HCT116 (cell line): ENCODE results near the gene UBAC2. TPM values are rescaled to one million over a fixed set of nuclear protein-coding genes. Genes with fewer than 3 reads are reported as not detected.

Experiments
- ATAC-seq: fragments of 200-7000 bp; cut with Tn5 transposase; 2 replicates; pipeline ENCODE4 v1.9.1; 2020; ENCODE audit warnings: mild to moderate bottlenecking, moderate library complexity
- BruUV-seq: library from RNA; stranded (reverse); fragments of 400-500 nt; replicated peaks from 2 replicates; lab custom pipeline; 2021; lab: Mats Ljungman, UMichigan
- CTCF ChIA-PET: fragments of 300-600 bp; sonication (Branson Sonifier 250); formaldehyde crosslinking; loops from one replicate; lab custom pipeline; 2021; ENCODE audit warnings: antibody characterized with exemption; lab: Charles Lee
- POLR2A ChIA-PET: fragments of 300-600, 350-600 bp; sonication (Branson Sonifier 250); formaldehyde crosslinking; loops from one replicate; lab custom pipeline; 2021; ENCODE audit warnings: antibody characterized with exemption; lab: Charles Lee
- RAD21 ChIA-PET, 2 experiments: fragments of 300-600 bp; sonication (Branson Sonifier 250); formaldehyde crosslinking; loops; one replicate each; lab custom pipeline; 2023; ENCODE audit warnings: low total read pairs in 2 of 2; ENCODE audit not compliant: uncharacterized antibody in 2 of 2, unreplicated experiment in 2 of 2, low non-redundant PET in 1 of 2; lab: Charles Lee
- DNase-seq: peaks from one replicate; pipeline ENCODE4 v3.0.0-alpha.2; 2010; ENCODE audit warnings: low read depth, low spot score
- H2AFZ ChIP-seq: fragments of 200-600 bp; shearing (Covaris generic), sonication (generic); 2 replicates; pipeline ENCODE4 v1.6.1; 2017; ENCODE audit warnings: low read depth, mixed run types, mixed read lengths, antibody characterized with exemption, low read length; ENCODE audit not compliant: poor library complexity, severe bottlenecking
- H3K27ac ChIP-seq: 2 replicates; pipeline ENCODE4 v1.5.1; 2012; ENCODE audit warnings: low read depth, low read length
- H3K27me3 ChIP-seq: fragments of 200-600 bp; sonication (generic); 2 replicates; pipeline ENCODE4 v1.6.1; 2016; ENCODE audit warnings: mixed run types, low read length, mixed read lengths; ENCODE audit not compliant: insufficient read depth
- H3K36me3 ChIP-seq, 2 experiments: fragments of 200-500 bp in 1 of 2; fragments of 200-600 bp in 1 of 2; sonication (Bioruptor generic) in 1 of 2; sonication (generic) in 1 of 2; 2 replicates each; pipeline versions ENCODE4 v1.5.1 to v1.6.1; 2014 to 2016; ENCODE audit warnings: low read length in 2 of 2, inconsistent platforms in 1 of 2, mixed read lengths in 1 of 2, mixed run types in 1 of 2; ENCODE audit not compliant: insufficient read depth in 2 of 2, control insufficient read depth in 1 of 2
- H3K4me1 ChIP-seq, 2 experiments: fragments of 200-600 bp in 1 of 2; sonication (generic) in 1 of 2; 2 replicates each; pipeline versions ENCODE4 v1.5.1 to v1.6.1; 2012 to 2017; ENCODE audit warnings: low read length in 2 of 2, inconsistent platforms in 1 of 2, mild to moderate bottlenecking in 1 of 2, mixed read lengths in 1 of 2, mixed run types in 1 of 2, moderate library complexity in 1 of 2; ENCODE audit not compliant: insufficient read depth in 2 of 2, control insufficient read depth in 1 of 2
- H3K4me2 ChIP-seq: fragments of 200-600 bp; sonication (generic); 2 replicates; pipeline ENCODE4 v1.6.1; 2017; ENCODE audit warnings: mixed run types, low read length, mixed read lengths
- H3K4me3 ChIP-seq, 2 experiments: fragments of 200-600 bp in 1 of 2; sonication (generic) in 1 of 2; replicated peaks in 1 of 2; 2 replicates each; pipeline ENCODE4 v1.5.1; 2011 to 2016; ENCODE audit warnings: low read length in 2 of 2, control low read depth in 1 of 2, low read depth in 1 of 2, mild to moderate bottlenecking in 1 of 2, mixed read lengths in 1 of 2, mixed run types in 1 of 2
- H3K79me2 ChIP-seq: fragments of 200-600 bp; sonication (generic); 2 replicates; pipeline ENCODE4 v1.6.1; 2017; ENCODE audit warnings: mild to moderate bottlenecking, mixed run types, low read length, moderate library complexity, mixed read lengths; ENCODE audit not compliant: insufficient read depth
- H3K9ac ChIP-seq: fragments of 200-600 bp; sonication (generic); 2 replicates; pipeline ENCODE4 v1.6.1; 2016; ENCODE audit warnings: low read length, mixed read lengths
- H3K9me2 ChIP-seq: fragments of 200-600 bp; sonication (generic), shearing (Covaris generic); 2 replicates; pipeline ENCODE4 v1.6.1; 2017; ENCODE audit warnings: mixed run types, mild to moderate bottlenecking, moderate library complexity; ENCODE audit not compliant: insufficient read depth
- H3K9me3 ChIP-seq, 2 experiments: fragments of 200-500 bp in 1 of 2; fragments of 200-600 bp in 1 of 2; sonication (Bioruptor generic) in 1 of 2; sonication (generic) in 1 of 2; 2 replicates each; pipeline ENCODE4 v1.6.1; 2014 to 2017; ENCODE audit warnings: low read length in 2 of 2, mixed read lengths in 2 of 2, inconsistent platforms in 1 of 2, low read depth in 1 of 2, mild to moderate bottlenecking in 1 of 2, mixed run types in 1 of 2, moderate library complexity in 1 of 2; ENCODE audit not compliant: control insufficient read depth in 1 of 2, insufficient read depth in 1 of 2
- H4K20me1 ChIP-seq: fragments of 200-600 bp; sonication (generic), shearing (Covaris generic); 2 replicates; pipeline ENCODE4 v1.6.1; 2017; ENCODE audit warnings: mixed run types, mild to moderate bottlenecking, moderate library complexity; ENCODE audit not compliant: insufficient read depth
- CBX3 ChIP-seq: IDR thresholded peaks from 2 replicates; pipeline ENCODE4 v1.6.1; 2012; ENCODE audit warnings: low read depth
- ELF1 ChIP-seq: IDR thresholded peaks from 2 replicates; pipeline ENCODE4 v1.6.1; 2012; ENCODE audit warnings: low read depth, borderline replicate concordance
- EZH2phosphoT487 ChIP-seq: fragments of 200-600 bp; IDR thresholded peaks from 2 replicates; pipeline ENCODE4 v1.6.1; 2018; ENCODE audit warnings: antibody characterized with exemption, borderline replicate concordance
- FOSL1 ChIP-seq: IDR thresholded peaks from 2 replicates; pipeline ENCODE4 v1.6.1; 2012; ENCODE audit warnings: low read depth
- JUND ChIP-seq: IDR thresholded peaks from 2 replicates; pipeline ENCODE4 v1.6.1; 2012
- POLR2AphosphoS5 ChIP-seq: IDR thresholded peaks from 2 replicates; pipeline ENCODE4 v1.6.1; 2011; ENCODE audit warnings: mild to moderate bottlenecking, low read depth, low read length, moderate library complexity
- RAD21 ChIP-seq: IDR thresholded peaks from 2 replicates; pipeline ENCODE4 v1.6.1; 2012; ENCODE audit warnings: low read depth, mild to moderate bottlenecking
- SP1 ChIP-seq: IDR thresholded peaks from 2 replicates; pipeline ENCODE4 v1.6.1; 2012; ENCODE audit warnings: low read depth
- SRF ChIP-seq: IDR thresholded peaks from 2 replicates; pipeline ENCODE4 v1.6.1; 2012; ENCODE audit warnings: low read depth
- TCF7L2 ChIP-seq: IDR thresholded peaks from 2 replicates; pipeline ENCODE4 v1.7.0; 2011; ENCODE audit warnings: borderline replicate concordance, inconsistent platforms; ENCODE audit not compliant: insufficient read depth, insufficient read length; ENCODE audit errors: extremely low read depth
- ZFX ChIP-seq: fragments of 450-650 bp; IDR thresholded peaks from 2 replicates; pipeline ENCODE4 v1.6.1; 2017
- ZNF274 ChIP-seq: fragments of 200-500 bp; sonication (Bioruptor generic); IDR thresholded peaks from 2 replicates; pipeline ENCODE4 v1.6.1; 2014; ENCODE audit warnings: mild to moderate bottlenecking, low read depth, low read length, inconsistent platforms
- intact Hi-C: fragments of 100-400 bp; cut with micrococcal nuclease; formaldehyde crosslinking; loops from 2 replicates; pipeline ENCODE4 v1.10.0; 2022
- total RNA-seq: library from RNA; stranded (reverse); gene quantifications from one replicate; pipeline ENCODE4 v1.2.1, GENCODE V29; 2021; ENCODE audit not compliant: unreplicated experiment
- TF ChIP-seq, protein P1 (sequence below): IDR thresholded peaks from 2 replicates; pipeline ENCODE4 v1.6.1; 2012; ENCODE audit warnings: low read depth
- TF ChIP-seq, protein P2 (sequence below): IDR thresholded peaks from 2 replicates; pipeline ENCODE4 v1.6.1; 2012
- TF ChIP-seq, protein P3 (sequence below), 3 experiments: fragments of 200-600 bp in 1 of 3; sonication (generic) in 1 of 3; IDR thresholded peaks in 2 of 3; conservative IDR thresholded peaks in 1 of 3; 2 replicates each; pipeline ENCODE4 v1.5.1; 2012 to 2017; ENCODE audit warnings: low read depth in 2 of 3, low read length in 2 of 3, antibody characterized with exemption in 1 of 3, borderline replicate concordance in 1 of 3, control low read depth in 1 of 3, mild to moderate bottlenecking in 1 of 3, mixed read lengths in 1 of 3, mixed run types in 1 of 3, moderate library complexity in 1 of 3; ENCODE audit not compliant: insufficient read depth in 1 of 3
- TF ChIP-seq, protein P4 (sequence below): IDR thresholded peaks from 2 replicates; pipeline ENCODE4 v1.6.1; 2011; ENCODE audit warnings: mild to moderate bottlenecking, low read length, moderate library complexity; ENCODE audit not compliant: insufficient replicate concordance; ENCODE audit errors: extremely low read depth
- TF ChIP-seq, protein P5 (sequence below): IDR thresholded peaks from 2 replicates; pipeline ENCODE4 v1.6.1; 2012

UBAC2 gene
- total RNA-seq, 1 experiment from 2014 or later, result 67.4 TPM

DNA sequence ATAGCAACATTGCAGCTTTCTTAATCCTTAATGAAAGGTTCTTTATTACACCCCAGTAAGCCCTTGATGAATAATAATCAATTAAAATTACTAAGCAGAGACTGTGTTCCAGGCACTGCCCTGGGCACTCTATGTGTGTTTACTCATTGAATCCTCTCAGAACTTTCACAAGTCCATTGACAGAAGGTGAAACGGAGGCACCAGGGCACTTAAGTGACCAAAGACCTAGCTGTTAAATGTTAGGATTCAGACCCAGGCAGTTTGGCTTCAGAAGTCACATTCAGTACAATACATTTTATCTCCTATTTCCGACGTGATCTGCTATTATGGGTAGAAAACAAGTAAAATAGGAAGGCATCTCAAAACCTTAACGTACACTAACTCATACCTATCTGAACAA lies 103.9 kb downstream of the UBAC2 start:
- Histone ChIP-seq H3K9ac (no peak overlapping the region), H3K27ac (no peak overlapping the region), H3K27me3 (no peaks in the 10 kb centered on the region), H3K4me2 (no peak overlapping the region), H3K9me3 (no peaks in the 10 kb centered on the region; a peak in 1 of 4 replicates), H3K4me3 (no peak overlapping the region), H3K36me3 (0 out of 4 replicates have a peak, but pooled peaks cover 0 to 6% of the 10 kb centered on the region in 2 experiments), H3K4me1 (peaks cover 22 to 45% of the 10 kb centered on the region in 2 experiments), H4K20me1 (no peaks in the 10 kb centered on the region), H3K79me2 (peaks cover 7% of the 10 kb centered on the region; the same call in 1 of the 2 replicates), H3K9me2 (no peaks in the 10 kb centered on the region), H2AFZ (no peak overlapping the region)
- RAD21 ChIA-PET, result no interaction called here
- ATAC-seq (no peak), DNase-seq (no peak)
- TF ChIP-seq CBX3 (no peak), ELF1 (no peak), SP1 (no peak), JUND (no peak), FOSL1 (no peak), SRF (no peak), POLR2AphosphoS5 (no peak), EZH2phosphoT487 (no peak), ZFX (no peak), TCF7L2 (no peak), RAD21 (no peak), ZNF274 (no peak)
- TF ChIP-seq, protein P1, sequence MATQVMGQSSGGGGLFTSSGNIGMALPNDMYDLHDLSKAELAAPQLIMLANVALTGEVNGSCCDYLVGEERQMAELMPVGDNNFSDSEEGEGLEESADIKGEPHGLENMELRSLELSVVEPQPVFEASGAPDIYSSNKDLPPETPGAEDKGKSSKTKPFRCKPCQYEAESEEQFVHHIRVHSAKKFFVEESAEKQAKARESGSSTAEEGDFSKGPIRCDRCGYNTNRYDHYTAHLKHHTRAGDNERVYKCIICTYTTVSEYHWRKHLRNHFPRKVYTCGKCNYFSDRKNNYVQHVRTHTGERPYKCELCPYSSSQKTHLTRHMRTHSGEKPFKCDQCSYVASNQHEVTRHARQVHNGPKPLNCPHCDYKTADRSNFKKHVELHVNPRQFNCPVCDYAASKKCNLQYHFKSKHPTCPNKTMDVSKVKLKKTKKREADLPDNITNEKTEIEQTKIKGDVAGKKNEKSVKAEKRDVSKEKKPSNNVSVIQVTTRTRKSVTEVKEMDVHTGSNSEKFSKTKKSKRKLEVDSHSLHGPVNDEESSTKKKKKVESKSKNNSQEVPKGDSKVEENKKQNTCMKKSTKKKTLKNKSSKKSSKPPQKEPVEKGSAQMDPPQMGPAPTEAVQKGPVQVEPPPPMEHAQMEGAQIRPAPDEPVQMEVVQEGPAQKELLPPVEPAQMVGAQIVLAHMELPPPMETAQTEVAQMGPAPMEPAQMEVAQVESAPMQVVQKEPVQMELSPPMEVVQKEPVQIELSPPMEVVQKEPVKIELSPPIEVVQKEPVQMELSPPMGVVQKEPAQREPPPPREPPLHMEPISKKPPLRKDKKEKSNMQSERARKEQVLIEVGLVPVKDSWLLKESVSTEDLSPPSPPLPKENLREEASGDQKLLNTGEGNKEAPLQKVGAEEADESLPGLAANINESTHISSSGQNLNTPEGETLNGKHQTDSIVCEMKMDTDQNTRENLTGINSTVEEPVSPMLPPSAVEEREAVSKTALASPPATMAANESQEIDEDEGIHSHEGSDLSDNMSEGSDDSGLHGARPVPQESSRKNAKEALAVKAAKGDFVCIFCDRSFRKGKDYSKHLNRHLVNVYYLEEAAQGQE, result no peak
- TF ChIP-seq, protein P2, sequence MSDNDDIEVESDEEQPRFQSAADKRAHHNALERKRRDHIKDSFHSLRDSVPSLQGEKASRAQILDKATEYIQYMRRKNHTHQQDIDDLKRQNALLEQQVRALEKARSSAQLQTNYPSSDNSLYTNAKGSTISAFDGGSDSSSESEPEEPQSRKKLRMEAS, result no peak
- TF ChIP-seq, protein P3, sequence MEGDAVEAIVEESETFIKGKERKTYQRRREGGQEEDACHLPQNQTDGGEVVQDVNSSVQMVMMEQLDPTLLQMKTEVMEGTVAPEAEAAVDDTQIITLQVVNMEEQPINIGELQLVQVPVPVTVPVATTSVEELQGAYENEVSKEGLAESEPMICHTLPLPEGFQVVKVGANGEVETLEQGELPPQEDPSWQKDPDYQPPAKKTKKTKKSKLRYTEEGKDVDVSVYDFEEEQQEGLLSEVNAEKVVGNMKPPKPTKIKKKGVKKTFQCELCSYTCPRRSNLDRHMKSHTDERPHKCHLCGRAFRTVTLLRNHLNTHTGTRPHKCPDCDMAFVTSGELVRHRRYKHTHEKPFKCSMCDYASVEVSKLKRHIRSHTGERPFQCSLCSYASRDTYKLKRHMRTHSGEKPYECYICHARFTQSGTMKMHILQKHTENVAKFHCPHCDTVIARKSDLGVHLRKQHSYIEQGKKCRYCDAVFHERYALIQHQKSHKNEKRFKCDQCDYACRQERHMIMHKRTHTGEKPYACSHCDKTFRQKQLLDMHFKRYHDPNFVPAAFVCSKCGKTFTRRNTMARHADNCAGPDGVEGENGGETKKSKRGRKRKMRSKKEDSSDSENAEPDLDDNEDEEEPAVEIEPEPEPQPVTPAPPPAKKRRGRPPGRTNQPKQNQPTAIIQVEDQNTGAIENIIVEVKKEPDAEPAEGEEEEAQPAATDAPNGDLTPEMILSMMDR (IDR thresholded peaks at IDR 0.05 in 2 of 3, conservative IDR thresholded peaks at IDR 0.05 in 1 of 3; ENCODE audit: borderline replicate concordance in 1 of 3, insufficient read depth in 1 of 3, low read depth in 2 of 3, low read length in 2 of 3), result no peak
- TF ChIP-seq, protein P4, sequence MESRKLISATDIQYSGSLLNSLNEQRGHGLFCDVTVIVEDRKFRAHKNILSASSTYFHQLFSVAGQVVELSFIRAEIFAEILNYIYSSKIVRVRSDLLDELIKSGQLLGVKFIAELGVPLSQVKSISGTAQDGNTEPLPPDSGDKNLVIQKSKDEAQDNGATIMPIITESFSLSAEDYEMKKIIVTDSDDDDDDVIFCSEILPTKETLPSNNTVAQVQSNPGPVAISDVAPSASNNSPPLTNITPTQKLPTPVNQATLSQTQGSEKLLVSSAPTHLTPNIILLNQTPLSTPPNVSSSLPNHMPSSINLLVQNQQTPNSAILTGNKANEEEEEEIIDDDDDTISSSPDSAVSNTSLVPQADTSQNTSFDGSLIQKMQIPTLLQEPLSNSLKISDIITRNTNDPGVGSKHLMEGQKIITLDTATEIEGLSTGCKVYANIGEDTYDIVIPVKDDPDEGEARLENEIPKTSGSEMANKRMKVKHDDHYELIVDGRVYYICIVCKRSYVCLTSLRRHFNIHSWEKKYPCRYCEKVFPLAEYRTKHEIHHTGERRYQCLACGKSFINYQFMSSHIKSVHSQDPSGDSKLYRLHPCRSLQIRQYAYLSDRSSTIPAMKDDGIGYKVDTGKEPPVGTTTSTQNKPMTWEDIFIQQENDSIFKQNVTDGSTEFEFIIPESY, result no peak
- TF ChIP-seq, protein P5, sequence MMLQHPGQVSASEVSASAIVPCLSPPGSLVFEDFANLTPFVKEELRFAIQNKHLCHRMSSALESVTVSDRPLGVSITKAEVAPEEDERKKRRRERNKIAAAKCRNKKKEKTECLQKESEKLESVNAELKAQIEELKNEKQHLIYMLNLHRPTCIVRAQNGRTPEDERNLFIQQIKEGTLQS, result no peak
- POLR2A ChIA-PET, result no interaction called here
- intact Hi-C loops, result no loop called here
- CTCF ChIA-PET, result no interaction called here
- BruUV-seq, result no TSS peak
